ENCODE data around the gene PERCC1. TPM values are rescaled to one million over a fixed set of nuclear protein-coding genes. Genes with fewer than 3 reads are reported as not detected.

Gene PERCC1
- total RNA-seq, 1 donor from 2014 or later: not detected

DNA sequence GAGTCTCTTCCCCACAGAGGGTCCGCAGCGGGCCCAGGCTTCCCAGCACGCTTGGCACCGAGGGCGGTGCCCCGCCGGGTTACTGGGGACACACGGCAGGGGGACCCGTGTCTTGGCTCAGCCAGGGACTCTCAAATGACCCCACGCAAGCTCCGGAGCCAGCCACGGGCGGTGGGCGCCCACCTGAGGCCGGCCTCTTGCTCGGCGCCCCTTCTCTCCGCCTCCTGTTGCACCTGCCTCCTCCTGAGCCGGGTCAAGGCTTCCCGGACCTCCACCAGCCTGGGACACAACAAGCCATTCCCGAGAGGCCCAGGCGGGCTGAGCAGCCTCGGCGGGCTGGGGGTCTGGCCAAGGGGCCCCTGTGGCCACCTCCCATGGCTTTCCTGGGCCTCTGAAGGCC is 11.8 kb downstream of the PERCC1 start:
- no peaks in the 10 kb centered on the region for H3K27me3 ChIP-seq (ENCODE audit: insufficient read depth, low read length)
- DNase-seq (ENCODE audit: low read depth): no peak
- Mint-ChIP-seq H3K4me3 (ENCODE audit: unreplicated experiment) (no peak overlapping the region), H3K27ac (ENCODE audit: unreplicated experiment) (no peak overlapping the region), H3K9me3 (ENCODE audit: unreplicated experiment) (no peaks in the 10 kb centered on the region), H3K4me1 (ENCODE audit: low read depth, unreplicated experiment) (no peaks in the 10 kb centered on the region), H3K27me3 (ENCODE audit: low read depth, unreplicated experiment) (peaks cover 2% of the 10 kb centered on the region), H3K36me3 (ENCODE audit: low read depth, unreplicated experiment) (peaks cover 3% of the 10 kb centered on the region)
- H3K4me1 ChIP-seq (ENCODE audit: insufficient read depth, low read length): no peaks in the 10 kb centered on the region
- no peaks in the 10 kb centered on the region for H3K9me3 ChIP-seq (ENCODE audit: insufficient read depth, low read depth, low read length)
- no peak overlapping the region for H3K4me3 ChIP-seq (ENCODE audit: insufficient read depth, low read depth, low read length)
- no peak overlapping the region for H3K9ac ChIP-seq (ENCODE audit: low read length)
- H3K79me2 ChIP-seq (ENCODE audit: insufficient read depth, low read length): no peaks in the 10 kb centered on the region
- no peak overlapping the region for H3K27ac ChIP-seq (ENCODE audit: low read depth, low read length)
- no peak overlapping the region for H3K4me2 ChIP-seq (ENCODE audit: low read length)
- no peaks in the 10 kb centered on the region for H4K20me1 ChIP-seq (ENCODE audit: insufficient read depth, low read length)
- H3K36me3 ChIP-seq (ENCODE audit: insufficient read depth, low read length): no peaks in the 10 kb centered on the region
- no peak for FAIRE-seq
- H2AFZ ChIP-seq (ENCODE audit: low read depth, low read length): no peak overlapping the region
- no peak for TF ChIP-seq EZH2 (IDR thresholded peaks at IDR 0.05; ENCODE audit: insufficient read depth, low read length)
- TF ChIP-seq, protein P1, sequence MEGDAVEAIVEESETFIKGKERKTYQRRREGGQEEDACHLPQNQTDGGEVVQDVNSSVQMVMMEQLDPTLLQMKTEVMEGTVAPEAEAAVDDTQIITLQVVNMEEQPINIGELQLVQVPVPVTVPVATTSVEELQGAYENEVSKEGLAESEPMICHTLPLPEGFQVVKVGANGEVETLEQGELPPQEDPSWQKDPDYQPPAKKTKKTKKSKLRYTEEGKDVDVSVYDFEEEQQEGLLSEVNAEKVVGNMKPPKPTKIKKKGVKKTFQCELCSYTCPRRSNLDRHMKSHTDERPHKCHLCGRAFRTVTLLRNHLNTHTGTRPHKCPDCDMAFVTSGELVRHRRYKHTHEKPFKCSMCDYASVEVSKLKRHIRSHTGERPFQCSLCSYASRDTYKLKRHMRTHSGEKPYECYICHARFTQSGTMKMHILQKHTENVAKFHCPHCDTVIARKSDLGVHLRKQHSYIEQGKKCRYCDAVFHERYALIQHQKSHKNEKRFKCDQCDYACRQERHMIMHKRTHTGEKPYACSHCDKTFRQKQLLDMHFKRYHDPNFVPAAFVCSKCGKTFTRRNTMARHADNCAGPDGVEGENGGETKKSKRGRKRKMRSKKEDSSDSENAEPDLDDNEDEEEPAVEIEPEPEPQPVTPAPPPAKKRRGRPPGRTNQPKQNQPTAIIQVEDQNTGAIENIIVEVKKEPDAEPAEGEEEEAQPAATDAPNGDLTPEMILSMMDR (IDR thresholded peaks at IDR 0.05; ENCODE audit: insufficient read depth, low read depth, low read length): no peak

DNA sequence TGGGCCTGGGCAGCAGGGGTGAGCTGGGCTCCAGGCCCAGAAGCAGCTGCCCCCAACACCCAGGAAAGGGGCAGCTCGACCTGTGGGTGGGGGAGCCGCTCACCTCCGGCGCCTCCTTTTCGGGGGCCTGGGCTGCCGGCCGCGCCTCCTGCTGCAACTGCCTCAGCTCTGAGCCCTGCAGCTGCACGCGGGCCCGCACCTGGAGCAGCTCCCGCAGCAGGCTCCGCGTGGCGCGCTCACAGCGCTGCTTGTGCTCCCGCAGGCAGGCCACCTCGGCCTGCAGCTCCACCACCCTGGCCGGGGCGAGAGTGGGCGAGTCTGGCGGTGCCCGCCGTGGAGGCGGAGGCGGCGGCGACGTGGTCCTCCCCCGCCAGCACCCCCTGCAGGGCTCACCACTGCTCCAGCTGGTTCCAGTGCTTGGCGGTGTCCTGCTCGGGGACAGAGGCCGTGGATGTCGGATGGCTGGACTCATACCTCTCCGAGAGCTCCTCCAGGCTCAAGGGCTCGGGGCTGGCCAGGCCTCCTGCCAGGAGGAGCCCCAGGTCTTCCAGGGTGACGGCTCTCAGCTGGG is 12.6 kb downstream of the PERCC1 start:
- Histone ChIP-seq H3K9me3 (ENCODE audit: insufficient read depth, low read depth, low read length) (no peaks in the 10 kb centered on the region), H3K27ac (ENCODE audit: low read depth, low read length) (no peak overlapping the region), H2AFZ (ENCODE audit: low read depth, low read length) (no peak overlapping the region), H3K9ac (ENCODE audit: low read length) (no peak overlapping the region), H3K4me1 (ENCODE audit: insufficient read depth, low read length) (no peaks in the 10 kb centered on the region), H3K79me2 (ENCODE audit: insufficient read depth, low read length) (no peaks in the 10 kb centered on the region), H4K20me1 (ENCODE audit: insufficient read depth, low read length) (no peaks in the 10 kb centered on the region), H3K4me3 (ENCODE audit: insufficient read depth, low read depth, low read length) (no peak overlapping the region), H3K36me3 (ENCODE audit: insufficient read depth, low read length) (no peaks in the 10 kb centered on the region), H3K4me2 (ENCODE audit: low read length) (no peak overlapping the region), H3K27me3 (ENCODE audit: insufficient read depth, low read length) (no peaks in the 10 kb centered on the region)
- FAIRE-seq (no peak), DNase-seq (ENCODE audit: low read depth) (no peak)
- no peak overlapping the region for H3K4me3 Mint-ChIP-seq (ENCODE audit: unreplicated experiment)
- H3K27me3 Mint-ChIP-seq (ENCODE audit: low read depth, unreplicated experiment): peaks cover 2% of the 10 kb centered on the region
- H3K9me3 Mint-ChIP-seq (ENCODE audit: unreplicated experiment): no peaks in the 10 kb centered on the region
- TF ChIP-seq, protein P1 (IDR thresholded peaks at IDR 0.05; ENCODE audit: insufficient read depth, low read depth, low read length): no peak
- no peak for TF ChIP-seq EZH2 (IDR thresholded peaks at IDR 0.05; ENCODE audit: insufficient read depth, low read length)
- peaks cover 6% of the 10 kb centered on the region for H3K36me3 Mint-ChIP-seq (ENCODE audit: low read depth, unreplicated experiment)
- no peaks in the 10 kb centered on the region for H3K4me1 Mint-ChIP-seq (ENCODE audit: low read depth, unreplicated experiment)
- H3K27ac Mint-ChIP-seq (ENCODE audit: unreplicated experiment): no peak overlapping the region

DNA sequence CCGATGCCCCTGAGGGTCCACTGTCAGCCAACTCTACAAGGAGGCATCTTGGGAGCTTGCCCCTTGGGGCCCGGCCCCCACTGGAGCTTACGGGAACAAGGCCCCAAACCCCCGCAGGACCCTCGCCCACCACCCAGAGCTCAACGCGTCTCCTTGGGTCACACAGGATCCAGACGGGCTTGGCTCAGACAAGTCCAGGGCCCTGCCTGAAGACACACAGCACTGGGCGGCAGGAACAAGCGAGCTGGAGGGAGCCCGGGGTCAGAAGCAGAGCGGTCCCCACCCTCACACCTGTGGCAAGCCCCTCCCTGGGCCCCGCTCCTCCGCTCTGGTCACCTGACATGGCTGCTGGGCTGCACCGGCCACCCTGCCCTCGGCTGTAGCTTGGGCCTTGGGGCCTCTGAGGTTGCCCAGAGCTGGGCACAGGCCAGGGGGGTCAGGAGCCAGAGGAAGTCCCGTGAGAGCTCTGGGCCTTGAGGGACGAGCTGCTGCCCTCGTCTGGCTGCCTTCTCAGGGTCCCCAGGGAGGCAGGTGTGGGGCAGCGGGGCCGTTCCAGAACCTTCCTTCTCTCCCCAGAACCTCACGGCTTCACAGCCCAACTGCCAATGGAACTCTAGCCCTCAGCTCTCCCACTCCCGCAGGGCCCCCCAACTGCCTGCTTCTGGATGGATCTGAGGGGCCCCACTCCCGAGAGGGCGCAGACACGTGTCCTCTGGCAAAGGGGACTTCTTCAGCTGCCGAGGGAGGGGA is 13.3 kb downstream of the PERCC1 start, which contains the start of gene CCDC154:
CCDC154 (minus strand) TSS at position 577 of the 750 bp plus-strand sequence; CDS start at position 343, 234 bp downstream.
- Histone ChIP-seq H4K20me1 (ENCODE audit: insufficient read depth, low read length) (no peaks in the 10 kb centered on the region), H3K4me3 (ENCODE audit: insufficient read depth, low read depth, low read length) (no peak within 1 kb of the TSS), H3K79me2 (ENCODE audit: insufficient read depth, low read length) (no peaks in the 10 kb centered on the region), H3K27me3 (ENCODE audit: insufficient read depth, low read length) (no peaks in the 10 kb centered on the region), H3K27ac (ENCODE audit: low read depth, low read length) (no peak within 1 kb of the TSS), H3K4me2 (ENCODE audit: low read length) (no peak within 1 kb of the TSS), H3K4me1 (ENCODE audit: insufficient read depth, low read length) (no peaks in the 10 kb centered on the region), H3K9me3 (ENCODE audit: insufficient read depth, low read depth, low read length) (no peaks in the 10 kb centered on the region), H3K9ac (ENCODE audit: low read length) (no peak within 1 kb of the TSS), H3K36me3 (ENCODE audit: insufficient read depth, low read length) (no peaks in the 10 kb centered on the region), H2AFZ (ENCODE audit: low read depth, low read length) (no peak within 1 kb of the TSS)
- H3K27ac Mint-ChIP-seq (ENCODE audit: unreplicated experiment): no peak within 1 kb of the TSS
- DNase-seq (ENCODE audit: low read depth) (no peak), FAIRE-seq (no peak)
- TF ChIP-seq, protein P1 (IDR thresholded peaks at IDR 0.05; ENCODE audit: insufficient read depth, low read depth, low read length): no peak
- no peak for TF ChIP-seq EZH2 (IDR thresholded peaks at IDR 0.05; ENCODE audit: insufficient read depth, low read length)
- H3K36me3 Mint-ChIP-seq (ENCODE audit: low read depth, unreplicated experiment): peaks cover 6% of the 10 kb centered on the region
- H3K27me3 Mint-ChIP-seq (ENCODE audit: low read depth, unreplicated experiment): peaks cover 2% of the 10 kb centered on the region
- no peaks in the 10 kb centered on the region for H3K4me1 Mint-ChIP-seq (ENCODE audit: low read depth, unreplicated experiment)
- no peaks in the 10 kb centered on the region for H3K9me3 Mint-ChIP-seq (ENCODE audit: unreplicated experiment)
- H3K4me3 Mint-ChIP-seq (ENCODE audit: unreplicated experiment): no peak within 1 kb of the TSS

All from astrocyte (in vitro differentiated cells and primary cell).